DMS 273 (cell line): ENCODE measurements around the gene RNASE8.

Source experiments
- DNase-seq: peaks from one replicate; lab custom pipeline; 2025; ENCODE audit not compliant: unreplicated experiment; lab: John Stamatoyannopoulos, UW

Gene RNASE8

DNA sequence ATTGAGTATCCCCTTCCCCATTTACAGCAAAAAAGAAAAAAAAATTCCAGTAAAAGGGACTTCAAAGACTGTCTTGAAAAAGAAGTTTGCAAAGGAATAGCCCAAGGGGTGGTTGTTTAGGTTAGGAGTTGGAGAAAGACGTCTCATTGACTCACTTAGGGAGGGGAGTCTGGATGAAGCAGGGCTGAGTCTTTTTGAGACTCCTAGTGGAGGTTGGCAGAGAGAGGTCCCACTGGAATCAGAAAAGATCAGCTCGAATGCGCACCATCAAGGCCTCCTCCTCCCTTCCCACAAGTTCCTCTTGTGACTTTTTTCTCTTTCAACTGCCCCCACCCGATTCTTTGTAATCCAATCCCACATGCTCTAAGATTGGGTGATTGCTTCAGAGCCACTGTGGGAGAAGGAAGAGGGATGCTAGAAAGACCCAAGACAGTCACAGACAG lies 14.4 kb downstream of the RNASE8 start:
- DNase-seq = peak; percentile 30

DNA sequence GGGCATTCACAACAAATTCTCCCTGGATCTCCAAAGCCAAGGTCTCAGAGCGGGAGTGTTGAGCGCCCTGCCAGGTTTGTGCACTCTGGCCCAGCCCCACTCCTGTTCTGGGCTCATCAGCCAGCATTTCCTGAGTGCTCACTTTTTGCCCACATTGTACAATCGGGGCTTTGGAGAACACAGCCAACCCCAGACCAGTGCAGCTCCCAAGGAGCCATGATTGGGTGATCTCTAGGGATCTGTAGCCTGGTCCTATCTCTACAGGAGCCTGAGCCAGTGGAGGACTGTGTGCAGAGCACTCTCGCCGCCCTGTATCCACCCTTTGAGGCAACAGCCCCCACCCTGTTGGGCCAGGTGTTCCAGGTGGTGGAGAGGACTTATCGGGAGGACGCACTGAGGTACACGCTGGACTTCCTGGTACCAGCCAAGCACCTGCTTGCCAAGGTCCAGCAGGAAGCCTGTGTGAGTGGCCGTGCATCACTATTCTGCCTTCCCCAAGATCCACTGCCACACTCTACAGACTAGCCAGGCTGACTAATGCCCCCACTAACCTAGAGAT lies 15.2 kb downstream of the RNASE8 start:
- no peak for DNase-seq

GRCh38 chr14:21073921-21074320 lies 16.3 kb downstream of the RNASE8 start:
- DNase-seq = no peak

GRCh38 chr14:21074398-21075272 lies 17.0 kb downstream of the RNASE8 start:
- peak; percentile 18 for DNase-seq

- peak; percentile 17 for DNase-seq
These were observed 18.3 kb downstream of the RNASE8 start for GRCh38 chr14:21075719-21076437.

DNA sequence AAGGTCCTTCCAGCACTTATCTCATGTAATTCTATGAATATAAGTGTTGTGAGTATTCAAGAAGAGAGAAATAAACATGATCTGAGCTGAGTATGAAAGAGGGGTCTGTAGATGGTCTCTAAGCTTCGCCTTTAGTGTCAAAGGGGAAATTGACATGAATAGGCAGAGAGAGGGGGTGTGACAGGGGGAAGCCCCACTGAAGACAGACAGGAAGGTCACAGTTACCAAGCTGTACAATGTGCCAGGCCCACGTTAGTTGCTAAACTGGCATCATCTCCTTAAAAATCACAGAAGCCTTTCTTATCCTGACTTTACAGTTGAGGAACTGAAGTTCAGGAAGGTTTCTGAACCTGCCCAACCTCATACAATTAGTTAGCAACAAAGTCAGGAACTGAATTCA lies 20.1 kb downstream of the RNASE8 start:
- no peak for DNase-seq

GRCh38 chr14:21078287-21078686 lies 20.7 kb downstream of the RNASE8 start:
- no peak for DNase-seq

DNA sequence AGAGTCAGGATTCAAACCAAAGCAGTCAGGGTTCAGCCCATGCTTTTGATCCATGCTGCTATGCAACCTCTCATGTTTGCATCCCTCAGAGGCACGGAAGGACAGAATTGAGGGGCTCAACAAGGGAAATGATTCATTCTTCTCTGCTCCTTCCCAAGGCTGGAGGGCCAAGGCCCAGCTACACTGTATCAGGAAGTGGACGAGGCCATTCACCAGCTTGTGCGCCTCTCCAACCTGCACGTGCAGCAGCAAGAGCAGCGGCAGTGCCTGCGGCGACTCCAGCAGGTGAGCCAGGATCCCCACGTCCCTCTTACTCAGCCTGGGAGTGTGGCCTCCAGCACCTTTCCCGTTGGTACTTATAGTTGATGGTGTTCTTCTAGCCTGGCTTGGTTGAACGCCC lies 21.1 kb downstream of the RNASE8 start:
- no peak for DNase-seq

GRCh38 chr14:21081521-21082142 lies 24.0 kb downstream of the RNASE8 start:
- DNase-seq = no peak

DNA sequence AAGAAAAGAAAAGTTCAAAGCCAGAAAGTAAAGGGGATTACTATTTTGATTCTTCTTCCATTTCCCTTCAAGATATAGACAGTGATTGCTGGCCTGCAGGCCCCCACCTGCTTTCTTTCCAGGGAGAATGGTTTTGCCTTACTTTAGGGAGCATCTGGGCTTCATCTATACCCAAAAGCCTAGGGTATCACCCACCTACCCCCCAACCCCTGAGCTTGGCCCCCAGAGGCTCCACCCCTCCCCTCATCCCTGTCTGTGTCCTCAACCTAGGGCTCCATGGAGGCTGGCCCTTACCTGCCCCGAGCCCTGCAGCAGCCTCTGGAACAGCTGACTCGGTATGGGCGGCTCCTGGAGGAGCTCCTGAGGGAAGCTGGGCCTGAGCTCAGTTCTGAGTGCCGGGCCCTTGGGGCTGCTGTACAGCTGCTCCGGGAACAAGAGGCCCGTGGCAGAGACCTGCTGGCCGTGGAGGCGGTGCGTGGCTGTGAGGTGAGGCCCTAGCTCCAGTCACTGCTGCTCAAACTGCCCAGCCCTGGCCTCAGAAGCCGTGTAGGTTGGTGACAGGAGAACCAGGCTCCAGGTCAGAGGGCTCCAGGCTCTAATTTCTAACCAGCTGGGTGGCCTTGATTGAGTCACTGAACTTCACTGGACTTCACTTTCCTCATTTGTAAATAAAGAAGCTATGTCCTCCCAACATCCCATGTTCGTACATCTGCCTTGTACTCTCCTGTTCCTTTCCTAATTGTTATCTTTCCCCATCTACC lies 26.1 kb downstream of the RNASE8 start:
- no peak for DNase-seq

- no peak for DNase-seq
These were observed 26.8 kb downstream of the RNASE8 start for GRCh38 chr14:21084396-21084795.

GRCh38 chr14:21084998-21085853 lies 27.6 kb downstream of the RNASE8 start:
- no peak for DNase-seq

DNA sequence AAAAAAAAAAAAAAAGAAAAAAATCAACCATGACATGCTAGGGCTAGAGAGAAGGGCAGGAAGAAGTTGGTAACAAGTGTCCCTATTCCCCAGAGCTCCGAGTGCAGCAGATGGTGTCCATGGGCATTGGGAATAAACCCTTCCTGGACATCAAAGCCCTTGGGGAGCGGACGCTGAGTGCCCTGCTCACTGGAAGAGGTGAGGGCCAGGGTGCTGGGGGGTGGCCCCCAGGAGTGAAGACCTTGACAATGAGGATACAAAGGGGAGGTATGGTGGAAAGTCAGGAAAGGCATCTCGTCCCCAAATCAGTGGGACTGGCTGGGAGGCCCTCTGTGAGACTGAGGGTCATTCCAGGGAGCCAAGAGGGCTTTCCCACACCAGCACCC lies 29.3 kb downstream of the RNASE8 start:
- DNase-seq = no peak

- peak; percentile 83 for DNase-seq
These were observed 29.9 kb downstream of the RNASE8 start for GRCh38 chr14:21087294-21088091.

GRCh38 chr14:21088687-21089086 lies 31.1 kb downstream of the RNASE8 start:
- DNase-seq = no peak

DNA sequence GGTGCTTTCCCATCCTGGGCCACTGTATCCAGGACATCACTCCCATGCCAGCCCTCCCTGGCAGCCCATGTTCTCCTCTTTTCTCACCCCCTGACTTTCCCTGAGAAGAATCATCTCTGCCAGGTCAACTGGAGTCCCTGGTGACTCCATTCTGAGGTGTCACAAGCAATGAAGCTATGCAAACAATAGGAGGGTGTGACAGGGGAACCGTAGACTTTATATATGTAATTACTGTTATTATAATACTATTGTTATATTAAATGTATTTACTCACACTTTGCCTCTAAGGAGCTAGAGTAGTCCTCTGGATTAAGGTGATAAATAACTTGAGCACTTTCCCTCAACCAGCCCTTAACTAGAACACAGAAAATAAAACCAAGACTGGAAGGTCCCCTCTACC lies 31.6 kb downstream of the RNASE8 start:
- no peak for DNase-seq

- DNase-seq = no peak
These were observed 32.2 kb downstream of the RNASE8 start for GRCh38 chr14:21089877-21090193.

DNA sequence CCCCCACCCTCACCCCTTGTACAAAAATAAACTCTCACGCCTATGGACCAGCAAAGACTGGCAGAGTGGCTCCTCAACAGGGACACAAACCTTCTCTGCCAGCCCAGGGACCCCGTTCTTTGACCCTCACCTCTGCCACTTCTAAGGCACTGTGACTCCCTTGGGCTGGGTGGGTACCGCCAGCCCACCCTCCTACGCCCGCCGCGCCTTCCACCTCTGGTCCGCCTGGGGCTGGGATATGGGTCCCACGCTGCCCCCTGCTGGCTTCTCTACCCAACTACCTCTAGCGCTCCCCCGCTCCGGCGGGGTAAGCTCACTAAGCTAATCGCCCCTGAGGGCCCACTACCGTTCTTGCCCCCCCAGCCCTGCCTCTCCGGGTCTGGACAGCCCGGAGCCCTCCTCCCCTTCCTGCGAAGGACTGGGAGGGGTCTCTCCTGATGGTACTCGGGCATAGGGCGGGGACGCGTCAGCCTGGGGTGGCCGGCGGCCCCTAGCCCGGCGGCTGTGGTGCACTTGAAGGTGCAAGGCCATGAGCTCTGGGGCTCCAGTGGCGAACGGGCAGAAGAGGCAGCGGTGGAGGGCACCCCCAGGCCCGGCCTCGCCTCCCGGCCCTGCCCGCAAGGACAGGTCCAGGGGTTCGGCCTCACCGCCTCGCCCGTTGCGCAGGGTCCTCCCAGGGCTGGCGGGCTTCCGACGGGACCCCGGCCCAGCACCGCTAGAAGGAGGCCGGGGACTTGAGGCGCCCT lies 32.7 kb downstream of the RNASE8 start:
- DNase-seq = peak; percentile 26
